DMS153 (cell line): Measurements from ENCODE around the gene AMOTL1.
A peak's percentile ranks its signal among the peaks of the same experiment; 100 is the strongest.
"Not testable (repeated sequence)": the region's sequence is repeated elsewhere in the genome, so short reads cannot be mapped to it uniquely, and the experiment has no call there.

Source experiments
- DNase-seq: peaks from one replicate; lab custom pipeline; 2025; lab: John Stamatoyannopoulos, UW

AMOTL1 gene

DNA sequence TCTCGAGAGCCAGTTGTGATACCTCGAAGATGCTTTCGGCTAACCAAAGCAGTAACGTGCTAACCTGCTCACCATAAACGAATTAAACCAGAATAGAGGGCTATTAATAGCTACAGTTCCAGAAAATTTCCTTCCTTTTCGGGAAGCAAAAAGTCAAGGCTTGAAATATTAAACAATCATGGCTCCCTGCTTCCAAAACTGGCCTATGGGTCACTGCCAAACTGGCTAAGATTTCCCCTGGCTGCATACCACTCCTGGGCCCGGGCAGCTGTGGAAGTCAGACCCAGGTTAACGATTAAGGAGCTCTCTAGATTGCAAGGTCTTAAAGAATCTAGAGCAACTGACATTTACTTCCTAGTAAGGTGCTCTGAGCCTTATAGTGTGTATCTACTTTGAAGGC lies 1.7 kb downstream of the AMOTL1 start:
- DNase-seq = no peak

DNA sequence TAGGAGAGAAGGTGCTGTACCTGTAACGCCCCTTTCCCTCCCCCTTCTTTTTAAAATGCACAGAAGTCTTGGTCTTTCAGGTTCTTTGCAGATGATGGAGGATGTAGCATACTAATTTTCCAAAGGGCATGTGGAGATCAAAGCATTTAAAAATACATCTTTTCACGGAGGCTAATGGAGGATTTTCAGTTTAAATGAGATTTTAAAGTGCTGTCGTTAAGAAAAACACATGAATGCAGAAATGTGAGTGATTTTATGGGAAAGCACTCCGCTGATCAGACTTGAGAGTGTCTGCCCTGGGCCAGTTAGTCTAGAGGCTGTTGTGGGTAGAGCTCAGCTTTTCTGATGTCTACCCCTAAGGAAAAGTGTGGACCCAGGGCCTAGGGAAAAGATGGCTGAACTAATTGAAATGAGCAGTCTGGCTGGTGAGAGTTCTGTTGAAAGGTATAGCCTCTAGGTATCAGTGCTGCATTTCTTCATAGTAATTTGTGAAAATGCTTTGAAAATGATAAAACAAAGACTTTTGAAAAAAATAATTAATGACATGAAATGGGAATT lies 2.5 kb downstream of the AMOTL1 start:
- no peak for DNase-seq

- DNase-seq = no peak
Measured at GRCh38 chr11:94771390-94771789, 3.2 kb downstream of the AMOTL1 start.

DNA sequence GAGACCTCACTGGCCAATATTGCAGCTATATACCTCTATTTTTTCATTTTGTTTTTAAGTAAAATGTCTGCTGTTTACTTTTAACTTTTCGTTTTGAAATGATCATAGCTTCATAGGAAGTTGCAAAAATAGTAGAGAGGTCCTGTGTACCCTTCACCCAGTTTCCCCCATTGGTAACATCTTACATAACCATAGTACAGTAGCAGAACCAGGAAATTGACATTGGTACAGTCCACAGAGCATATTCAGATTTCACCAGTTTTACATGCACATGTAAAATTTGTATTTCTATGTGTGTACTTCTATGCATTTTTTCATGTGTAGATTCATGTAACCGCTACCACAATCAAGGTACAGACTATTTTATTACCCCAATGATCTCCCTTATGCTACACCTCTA lies 3.8 kb downstream of the AMOTL1 start:
- no peak for DNase-seq

DNA sequence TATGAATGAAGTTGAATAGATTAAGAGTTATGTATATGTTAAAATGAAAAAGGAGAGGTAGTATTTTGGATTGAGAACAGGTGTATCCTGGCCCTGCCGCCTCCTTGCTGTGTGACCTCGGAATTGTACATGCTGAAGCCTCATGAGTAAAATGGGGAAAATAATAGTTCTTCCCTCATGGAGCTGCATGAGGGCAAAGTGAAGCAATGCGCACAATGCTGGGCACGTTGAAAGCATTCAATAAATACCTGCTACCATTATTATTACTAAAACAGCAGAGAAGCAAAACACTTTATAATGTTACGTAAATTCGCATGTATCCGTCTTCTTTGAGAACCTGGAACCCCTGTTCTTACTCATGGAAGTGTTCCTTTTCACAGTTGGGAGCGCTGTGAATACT lies 5.7 kb downstream of the AMOTL1 start:
- no peak for DNase-seq

- peak; percentile 9 for DNase-seq
Measured at GRCh38 chr11:94774345-94774744, 6.2 kb downstream of the AMOTL1 start.

GRCh38 chr11:94775567-94776327 lies 7.6 kb downstream of the AMOTL1 start:
- peak; percentile 66 for DNase-seq

DNA sequence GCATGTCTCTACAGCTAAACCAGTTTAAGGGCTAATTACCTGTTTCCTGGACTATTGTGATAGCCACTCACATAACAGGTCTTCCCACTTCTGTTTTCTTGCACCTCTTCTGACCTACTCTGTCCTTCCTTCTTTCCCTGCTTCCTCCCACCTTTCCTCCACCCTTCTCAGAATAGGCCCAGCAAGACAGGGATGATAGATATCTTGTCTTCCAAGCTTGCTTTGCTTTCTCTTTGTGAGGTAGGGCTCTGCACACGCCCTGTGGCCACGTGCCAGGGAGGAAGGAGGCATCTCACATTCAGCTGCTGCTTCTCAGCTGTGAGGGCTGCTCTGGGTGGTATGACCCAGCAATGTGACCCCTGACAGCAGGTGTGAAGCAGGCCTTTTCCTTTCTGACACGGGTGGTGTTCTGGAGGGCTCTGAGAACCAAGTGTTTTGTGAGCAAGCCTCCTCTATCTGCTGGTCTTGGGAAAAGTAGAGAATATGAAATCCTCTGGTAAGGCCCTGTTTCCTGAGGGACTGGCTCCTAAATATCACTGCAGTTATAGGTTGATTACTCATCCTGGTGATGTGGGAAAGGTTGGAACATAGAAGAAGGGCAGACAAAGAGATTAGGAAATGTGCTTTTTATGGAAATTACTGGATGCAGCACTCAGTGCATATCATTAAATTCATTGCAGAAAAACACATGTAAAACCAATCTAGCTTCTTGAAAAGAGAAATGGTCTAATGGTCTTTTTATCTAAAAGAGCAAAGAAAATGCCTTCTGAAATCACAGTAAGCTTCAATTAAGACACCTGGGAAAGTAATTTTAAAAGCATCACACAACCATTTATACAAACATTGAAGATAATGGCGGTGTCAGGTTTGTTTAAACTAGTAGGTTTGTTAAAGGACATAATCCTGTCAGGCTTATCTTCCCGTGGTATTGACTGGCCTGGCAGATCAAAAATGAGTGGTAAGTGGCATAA lies 8.5 kb downstream of the AMOTL1 start:
- DNase-seq = peak; percentile 43

- no peak for DNase-seq
Measured at GRCh38 chr11:94780432-94780831, 12.3 kb downstream of the AMOTL1 start.

DNA sequence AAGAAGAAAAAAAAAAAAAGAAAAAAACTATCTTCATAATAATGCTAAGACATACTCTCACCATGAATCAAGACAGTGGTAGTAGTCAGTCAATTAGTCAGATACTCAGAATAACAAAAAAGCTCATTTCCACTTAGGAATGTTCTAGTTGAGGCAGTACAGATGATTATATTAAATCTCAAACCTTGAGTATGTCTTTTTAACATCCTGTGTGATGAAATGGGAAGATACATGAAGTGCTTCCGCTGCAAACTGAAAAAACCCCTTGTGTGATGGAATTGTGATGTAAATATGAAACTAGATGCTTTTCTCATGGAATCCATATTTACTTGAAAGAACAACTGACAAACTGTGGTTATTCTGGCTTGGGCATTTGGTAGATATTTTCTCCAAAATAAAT lies 13.7 kb downstream of the AMOTL1 start:
- DNase-seq = no peak

- DNase-seq = no peak
Measured at GRCh38 chr11:94782446-94782845, 14.3 kb downstream of the AMOTL1 start.

DNA sequence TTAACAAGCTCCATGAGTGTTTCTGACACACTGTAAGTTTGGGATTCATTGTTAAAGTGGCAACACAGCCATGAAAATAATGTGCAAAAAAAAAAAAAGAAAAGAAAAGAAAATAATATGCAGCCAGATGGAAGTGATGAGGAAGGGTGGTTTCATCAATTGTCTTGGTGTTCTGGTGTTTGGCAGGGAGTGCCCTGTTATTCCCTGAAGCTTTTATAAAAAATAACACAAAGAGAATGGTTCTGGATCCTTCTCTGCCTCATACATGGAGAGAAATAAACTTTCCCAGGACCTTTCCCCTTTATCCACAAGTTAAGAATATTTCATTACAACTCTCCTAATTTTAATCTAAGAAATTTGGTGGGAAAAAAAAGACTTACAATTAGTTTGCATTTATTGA lies 16.7 kb downstream of the AMOTL1 start:
- no peak for DNase-seq

- no peak for DNase-seq
Measured at GRCh38 chr11:94785509-94785908, 17.4 kb downstream of the AMOTL1 start.

GRCh38 chr11:94786264-94787126 lies 18.3 kb downstream of the AMOTL1 start:
- DNase-seq = no peak

- no peak for DNase-seq
Measured at GRCh38 chr11:94787801-94788200, 19.6 kb downstream of the AMOTL1 start.

GRCh38 chr11:94788396-94788795 lies 20.2 kb downstream of the AMOTL1 start:
- DNase-seq = no peak

DNA sequence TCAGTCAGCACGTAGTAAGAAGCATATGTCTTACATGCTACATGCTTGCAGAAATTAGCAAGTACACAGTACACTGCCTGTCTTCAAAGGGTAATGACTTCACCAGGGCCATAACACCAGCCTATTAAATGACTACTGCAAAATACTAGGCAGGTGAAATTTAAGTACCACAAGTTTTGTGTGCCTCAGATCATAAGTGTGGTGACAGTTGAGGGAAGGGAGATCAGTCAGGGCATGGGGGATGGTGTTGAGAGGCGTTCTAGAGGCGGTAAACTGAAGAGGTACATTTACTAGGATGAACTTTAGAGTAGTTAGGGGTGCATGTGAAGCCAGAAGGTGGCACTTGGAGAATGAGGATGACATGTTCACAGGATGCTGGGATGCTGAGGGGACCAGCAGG lies 22.0 kb downstream of the AMOTL1 start:
- no peak for DNase-seq

GRCh38 chr11:94790661-94791180 lies 22.6 kb downstream of the AMOTL1 start:
- no peak for DNase-seq

- DNase-seq = no peak
Measured at GRCh38 chr11:94791216-94791889, 23.2 kb downstream of the AMOTL1 start.

DNA sequence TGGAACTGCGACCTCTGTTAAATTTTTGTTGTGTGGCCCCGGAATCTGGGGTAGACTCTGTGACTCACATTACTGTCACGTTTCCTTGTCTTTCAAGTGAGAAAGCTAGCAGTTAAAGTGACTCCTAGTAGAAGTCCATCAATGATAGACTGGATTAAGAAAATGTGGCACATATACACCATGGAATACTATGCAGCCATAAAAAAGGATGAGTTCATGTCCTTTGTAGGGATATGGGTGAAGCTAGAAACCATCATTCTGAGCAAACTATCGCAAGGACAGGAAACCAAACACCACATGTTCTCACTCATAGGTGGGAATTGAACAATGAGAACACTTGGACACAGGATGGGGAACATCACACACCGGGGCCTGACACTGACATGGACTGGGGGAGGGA lies 23.8 kb downstream of the AMOTL1 start:
- DNase-seq = not testable (repeated sequence)

GRCh38 chr11:94792451-94792850 lies 24.3 kb downstream of the AMOTL1 start:
- no peak for DNase-seq
